ENCODE data around the gene HSD17B14. TPM values are rescaled to one million over a fixed set of nuclear protein-coding genes. Genes with fewer than 3 reads are reported as not detected.

The HSD17B14 gene
- total and polyA plus RNA-seq, 2 of the 13 experiments (the other 11 are each of a cell fraction or from before 2014, with no cell fraction given) = 0.58 to 1.2 TPM

DNA sequence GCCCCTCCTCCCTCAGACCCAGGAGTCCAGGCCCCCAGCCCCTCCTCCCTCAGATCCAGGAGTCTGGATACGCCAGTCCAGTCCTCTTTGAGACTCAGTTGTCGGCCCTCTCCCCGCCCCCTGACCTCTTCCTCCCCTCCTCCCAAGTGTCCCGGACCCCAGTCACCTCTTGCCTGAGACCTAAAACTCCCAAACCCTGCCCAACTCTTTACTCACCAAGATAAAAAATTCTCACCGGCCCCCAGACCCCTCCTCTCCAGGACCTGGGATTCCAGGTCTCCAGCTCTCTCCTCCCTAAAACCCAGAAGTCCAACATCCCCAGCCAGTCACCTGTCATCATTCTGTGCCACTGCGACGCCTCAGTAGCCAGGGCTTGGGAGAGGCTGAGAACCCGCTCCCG is 1.4 kb upstream of the HSD17B14 start (continued):
- TF ChIP-seq, protein P1, sequence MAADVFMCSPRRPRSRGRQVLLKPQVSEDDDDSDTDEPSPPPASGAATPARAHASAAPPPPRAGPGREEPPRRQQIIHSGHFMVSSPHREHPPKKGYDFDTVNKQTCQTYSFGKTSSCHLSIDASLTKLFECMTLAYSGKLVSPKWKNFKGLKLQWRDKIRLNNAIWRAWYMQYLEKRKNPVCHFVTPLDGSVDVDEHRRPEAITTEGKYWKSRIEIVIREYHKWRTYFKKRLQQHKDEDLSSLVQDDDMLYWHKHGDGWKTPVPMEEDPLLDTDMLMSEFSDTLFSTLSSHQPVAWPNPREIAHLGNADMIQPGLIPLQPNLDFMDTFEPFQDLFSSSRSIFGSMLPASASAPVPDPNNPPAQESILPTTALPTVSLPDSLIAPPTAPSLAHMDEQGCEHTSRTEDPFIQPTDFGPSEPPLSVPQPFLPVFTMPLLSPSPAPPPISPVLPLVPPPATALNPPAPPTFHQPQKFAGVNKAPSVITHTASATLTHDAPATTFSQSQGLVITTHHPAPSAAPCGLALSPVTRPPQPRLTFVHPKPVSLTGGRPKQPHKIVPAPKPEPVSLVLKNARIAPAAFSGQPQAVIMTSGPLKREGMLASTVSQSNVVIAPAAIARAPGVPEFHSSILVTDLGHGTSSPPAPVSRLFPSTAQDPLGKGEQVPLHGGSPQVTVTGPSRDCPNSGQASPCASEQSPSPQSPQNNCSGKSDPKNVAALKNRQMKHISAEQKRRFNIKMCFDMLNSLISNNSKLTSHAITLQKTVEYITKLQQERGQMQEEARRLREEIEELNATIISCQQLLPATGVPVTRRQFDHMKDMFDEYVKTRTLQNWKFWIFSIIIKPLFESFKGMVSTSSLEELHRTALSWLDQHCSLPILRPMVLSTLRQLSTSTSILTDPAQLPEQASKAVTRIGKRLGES (CRISPR knock-in tag; IDR thresholded peaks at IDR 0.05; ENCODE audit: borderline replicate concordance) = no peak
- TF ChIP-seq, protein P2, sequence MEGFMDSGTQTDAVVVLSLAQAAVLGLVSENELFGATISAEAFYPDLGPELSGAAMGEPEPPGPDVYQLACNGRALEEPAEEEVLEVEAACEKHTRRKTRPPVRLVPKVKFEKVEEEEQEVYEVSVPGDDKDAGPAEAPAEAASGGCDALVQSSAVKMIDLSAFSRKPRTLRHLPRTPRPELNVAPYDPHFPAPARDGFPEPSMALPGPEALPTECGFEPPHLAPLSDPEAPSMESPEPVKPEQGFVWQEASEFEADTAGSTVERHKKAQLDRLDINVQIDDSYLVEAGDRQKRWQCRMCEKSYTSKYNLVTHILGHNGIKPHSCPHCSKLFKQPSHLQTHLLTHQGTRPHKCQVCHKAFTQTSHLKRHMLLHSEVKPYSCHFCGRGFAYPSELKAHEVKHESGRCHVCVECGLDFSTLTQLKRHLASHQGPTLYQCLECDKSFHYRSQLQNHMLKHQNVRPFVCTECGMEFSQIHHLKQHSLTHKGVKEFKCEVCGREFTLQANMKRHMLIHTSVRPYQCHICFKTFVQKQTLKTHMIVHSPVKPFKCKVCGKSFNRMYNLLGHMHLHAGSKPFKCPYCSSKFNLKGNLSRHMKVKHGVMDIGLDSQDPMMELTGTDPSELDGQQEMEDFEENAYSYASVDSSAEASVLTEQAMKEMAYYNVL (CRISPR knock-in tag; IDR thresholded peaks at IDR 0.05; ENCODE audit: borderline replicate concordance) = no peak
- TF ChIP-seq, protein P3, sequence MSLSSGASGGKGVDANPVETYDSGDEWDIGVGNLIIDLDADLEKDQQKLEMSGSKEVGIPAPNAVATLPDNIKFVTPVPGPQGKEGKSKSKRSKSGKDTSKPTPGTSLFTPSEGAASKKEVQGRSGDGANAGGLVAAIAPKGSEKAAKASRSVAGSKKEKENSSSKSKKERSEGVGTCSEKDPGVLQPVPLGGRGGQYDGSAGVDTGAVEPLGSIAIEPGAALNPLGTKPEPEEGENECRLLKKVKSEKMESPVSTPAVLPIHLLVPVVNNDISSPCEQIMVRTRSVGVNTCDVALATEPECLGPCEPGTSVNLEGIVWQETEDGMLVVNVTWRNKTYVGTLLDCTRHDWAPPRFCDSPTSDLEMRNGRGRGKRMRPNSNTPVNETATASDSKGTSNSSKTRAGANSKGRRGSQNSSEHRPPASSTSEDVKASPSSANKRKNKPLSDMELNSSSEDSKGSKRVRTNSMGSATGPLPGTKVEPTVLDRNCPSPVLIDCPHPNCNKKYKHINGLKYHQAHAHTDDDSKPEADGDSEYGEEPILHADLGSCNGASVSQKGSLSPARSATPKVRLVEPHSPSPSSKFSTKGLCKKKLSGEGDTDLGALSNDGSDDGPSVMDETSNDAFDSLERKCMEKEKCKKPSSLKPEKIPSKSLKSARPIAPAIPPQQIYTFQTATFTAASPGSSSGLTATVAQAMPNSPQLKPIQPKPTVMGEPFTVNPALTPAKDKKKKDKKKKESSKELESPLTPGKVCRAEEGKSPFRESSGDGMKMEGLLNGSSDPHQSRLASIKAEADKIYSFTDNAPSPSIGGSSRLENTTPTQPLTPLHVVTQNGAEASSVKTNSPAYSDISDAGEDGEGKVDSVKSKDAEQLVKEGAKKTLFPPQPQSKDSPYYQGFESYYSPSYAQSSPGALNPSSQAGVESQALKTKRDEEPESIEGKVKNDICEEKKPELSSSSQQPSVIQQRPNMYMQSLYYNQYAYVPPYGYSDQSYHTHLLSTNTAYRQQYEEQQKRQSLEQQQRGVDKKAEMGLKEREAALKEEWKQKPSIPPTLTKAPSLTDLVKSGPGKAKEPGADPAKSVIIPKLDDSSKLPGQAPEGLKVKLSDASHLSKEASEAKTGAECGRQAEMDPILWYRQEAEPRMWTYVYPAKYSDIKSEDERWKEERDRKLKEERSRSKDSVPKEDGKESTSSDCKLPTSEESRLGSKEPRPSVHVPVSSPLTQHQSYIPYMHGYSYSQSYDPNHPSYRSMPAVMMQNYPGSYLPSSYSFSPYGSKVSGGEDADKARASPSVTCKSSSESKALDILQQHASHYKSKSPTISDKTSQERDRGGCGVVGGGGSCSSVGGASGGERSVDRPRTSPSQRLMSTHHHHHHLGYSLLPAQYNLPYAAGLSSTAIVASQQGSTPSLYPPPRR (CRISPR knock-in tag; IDR thresholded peaks at IDR 0.05; ENCODE audit: borderline replicate concordance) = no peak
- no peak for TF ChIP-seq ZNF775 (CRISPR knock-in tag; IDR thresholded peaks at IDR 0.05; ENCODE audit: borderline replicate concordance)
- no peak for TF ChIP-seq SP1 (IDR thresholded peaks at IDR 0.05)
- TF ChIP-seq SP1 (CRISPR knock-in tag; IDR thresholded peaks at IDR 0.05) = no peak
- TF ChIP-seq ZNF550 (CRISPR knock-in tag; IDR thresholded peaks at IDR 0.05; ENCODE audit: borderline replicate concordance) = no peak
- no peak for TF ChIP-seq SIN3A (IDR thresholded peaks at IDR 0.05; ENCODE audit: borderline replicate concordance, low read depth, low read length)
- no peak for TF ChIP-seq NAIF1 (CRISPR knock-in tag; IDR thresholded peaks at IDR 0.05; ENCODE audit: borderline replicate concordance)

Data from HepG2 (cell line).